ENCODE results near the gene FASTKD3.
"Not testable (repeated sequence)": the region's sequence is repeated elsewhere in the genome, so short reads cannot be mapped to it uniquely, and the experiment has no call there.

Gene FASTKD3, protein sequence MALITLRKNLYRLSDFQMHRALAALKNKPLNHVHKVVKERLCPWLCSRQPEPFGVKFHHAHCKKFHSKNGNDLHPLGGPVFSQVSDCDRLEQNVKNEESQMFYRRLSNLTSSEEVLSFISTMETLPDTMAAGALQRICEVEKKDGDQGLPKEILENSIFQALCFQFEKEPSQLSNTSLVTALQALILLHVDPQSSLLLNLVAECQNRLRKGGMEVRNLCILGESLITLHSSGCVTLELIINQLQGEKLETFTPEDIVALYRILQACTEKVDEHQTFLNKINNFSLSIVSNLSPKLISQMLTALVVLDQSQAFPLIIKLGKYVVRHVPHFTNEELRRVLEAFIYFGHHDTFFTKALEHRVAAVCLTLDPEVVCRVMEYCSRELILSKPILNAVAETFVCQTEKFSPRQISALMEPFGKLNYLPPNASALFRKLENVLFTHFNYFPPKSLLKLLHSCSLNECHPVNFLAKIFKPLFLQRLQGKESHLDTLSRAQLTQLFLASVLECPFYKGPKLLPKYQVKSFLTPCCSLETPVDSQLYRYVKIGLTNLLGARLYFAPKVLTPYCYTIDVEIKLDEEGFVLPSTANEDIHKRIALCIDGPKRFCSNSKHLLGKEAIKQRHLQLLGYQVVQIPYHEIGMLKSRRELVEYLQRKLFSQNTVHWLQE

DNA sequence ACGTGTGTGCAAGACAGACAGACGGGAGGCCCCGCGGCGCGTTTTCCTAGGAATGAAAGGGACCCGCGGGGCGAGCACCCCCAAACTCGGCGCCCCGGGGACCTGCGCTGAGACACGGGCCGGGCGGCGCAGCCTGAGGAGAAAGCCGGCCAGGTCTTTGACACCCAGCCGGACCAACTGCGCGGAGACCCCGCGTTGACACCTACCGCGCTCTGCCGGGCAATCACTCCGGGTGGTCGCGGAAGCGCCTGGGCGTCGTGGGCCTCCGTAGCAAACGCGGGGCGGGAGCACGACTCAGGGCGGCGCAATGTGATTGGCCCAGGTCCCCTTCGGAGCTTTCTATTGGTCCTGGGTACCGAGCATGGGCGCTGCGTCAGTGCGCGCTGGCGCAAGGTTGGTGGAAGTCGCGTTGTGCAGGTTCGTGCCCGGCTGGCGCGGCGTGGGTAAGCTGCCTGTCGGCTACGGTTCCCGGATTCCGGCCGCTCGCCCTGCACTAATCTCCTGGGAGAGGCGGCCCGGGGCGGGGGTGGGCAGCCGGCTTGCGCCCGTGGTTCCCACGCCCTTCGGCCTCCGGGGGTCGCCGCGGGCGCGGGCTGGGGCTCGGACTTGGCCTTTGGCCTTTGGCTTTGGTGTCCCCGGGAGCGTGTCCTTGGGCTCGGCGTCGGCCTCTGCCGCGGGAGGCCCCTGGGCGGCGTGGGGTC is at the start of gene FASTKD3, which contains the start of gene MTRR:
TSS of gene FASTKD3 (minus strand) at position 259 of the 701 bp plus-strand sequence. CDS start 948 bp downstream, outside the sequence.
TSS of gene MTRR (plus strand) at position 376 of the 701 bp plus-strand sequence. CDS start 1,647 bp downstream, outside the sequence.
- peak; percentile 85 for DNase-seq (ENCODE audit: low read depth)

DNA sequence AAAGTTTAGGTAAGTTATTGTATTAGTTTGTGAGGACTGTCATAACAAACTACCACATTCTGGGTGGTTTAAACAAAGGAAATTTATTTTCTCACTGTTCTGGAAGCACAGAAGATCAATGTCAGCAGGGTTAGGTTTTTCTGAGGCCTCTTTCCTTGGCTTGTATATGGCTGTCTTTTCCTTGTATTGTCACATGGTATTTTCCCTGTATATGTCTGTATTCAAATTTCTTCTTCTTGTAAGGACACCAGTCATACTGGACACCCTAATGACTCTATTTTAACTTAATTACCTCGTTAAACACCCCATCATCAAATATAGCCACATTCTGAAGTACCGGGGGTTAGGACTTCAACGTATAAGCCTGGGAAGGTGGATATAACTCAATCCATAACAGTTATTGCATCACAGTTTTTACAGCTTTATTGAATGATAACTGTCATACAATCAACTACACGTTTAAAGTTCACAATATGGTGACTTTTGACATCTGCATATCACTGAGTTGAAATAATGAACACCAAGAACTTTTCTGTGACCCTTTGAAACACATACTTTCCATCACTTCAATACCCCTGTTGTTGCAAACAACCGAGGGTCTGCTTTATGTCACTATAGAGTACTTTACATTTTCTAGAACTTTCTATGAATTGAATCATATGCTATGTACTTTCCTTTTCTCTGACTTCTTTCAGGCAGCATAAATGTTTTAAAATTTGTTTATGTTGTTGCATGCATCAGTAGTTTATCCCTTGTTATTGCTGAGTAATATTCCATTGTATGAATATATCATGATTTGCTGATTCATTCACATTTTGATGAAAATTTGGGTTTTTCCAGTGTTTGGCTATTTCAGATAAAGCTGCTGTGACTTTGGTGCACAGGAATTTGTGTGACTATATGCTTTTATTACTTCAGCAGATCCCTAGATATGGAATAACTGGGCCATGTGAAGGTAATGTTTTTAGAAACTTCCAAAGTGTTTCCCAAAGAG is 48.6 kb upstream of the FASTKD3 start:
- DNase-seq (ENCODE audit: low read depth) = no peak

DNA sequence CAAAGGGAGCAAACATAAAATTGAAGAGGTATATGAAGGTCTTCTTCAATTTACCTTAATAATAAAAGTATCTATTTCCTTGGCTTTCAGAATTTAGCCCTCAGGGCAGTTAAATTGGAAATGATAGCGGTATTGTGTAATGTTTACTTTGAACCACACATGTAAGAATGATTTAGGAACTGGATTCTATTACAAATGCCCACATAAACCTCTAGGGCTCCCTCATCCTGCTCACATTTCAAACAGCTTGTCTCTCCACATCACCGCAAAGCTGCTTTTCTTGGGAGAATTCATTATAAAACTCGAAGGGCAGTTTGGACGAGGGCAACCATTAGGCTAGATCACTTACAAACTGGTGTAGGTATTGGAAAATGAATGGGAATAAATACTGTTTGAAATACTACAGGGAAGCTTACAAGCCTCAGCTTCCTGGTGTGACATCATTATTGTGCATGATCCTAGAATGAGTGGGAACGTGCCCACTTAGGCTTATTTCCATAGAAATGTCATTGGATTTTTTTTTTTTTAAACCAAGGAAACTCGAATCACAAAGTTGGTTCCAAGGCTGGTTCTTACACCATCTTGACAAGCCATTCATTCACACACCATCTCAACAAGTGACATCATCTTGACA is 47.5 kb upstream of the FASTKD3 start:
- DNase-seq (ENCODE audit: low read depth) = no peak

DNA sequence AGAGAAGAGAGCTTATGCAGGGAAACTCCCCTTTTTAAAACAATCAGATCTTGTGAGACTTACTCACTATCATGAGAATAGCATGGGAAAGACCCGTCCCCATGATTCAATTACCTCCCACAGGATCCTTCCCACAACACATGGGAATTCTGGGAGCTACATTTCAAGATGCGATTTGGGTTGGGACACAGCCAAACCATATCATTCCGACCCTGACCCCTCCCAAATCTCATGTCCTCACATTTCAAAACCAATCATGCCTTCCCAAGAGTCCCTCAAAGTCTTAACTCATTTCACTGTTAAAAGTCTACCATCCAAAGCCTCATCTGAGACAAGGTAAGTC is 42.6 kb upstream of the FASTKD3 start:
- DNase-seq (ENCODE audit: low read depth) = not testable (repeated sequence)

DNA sequence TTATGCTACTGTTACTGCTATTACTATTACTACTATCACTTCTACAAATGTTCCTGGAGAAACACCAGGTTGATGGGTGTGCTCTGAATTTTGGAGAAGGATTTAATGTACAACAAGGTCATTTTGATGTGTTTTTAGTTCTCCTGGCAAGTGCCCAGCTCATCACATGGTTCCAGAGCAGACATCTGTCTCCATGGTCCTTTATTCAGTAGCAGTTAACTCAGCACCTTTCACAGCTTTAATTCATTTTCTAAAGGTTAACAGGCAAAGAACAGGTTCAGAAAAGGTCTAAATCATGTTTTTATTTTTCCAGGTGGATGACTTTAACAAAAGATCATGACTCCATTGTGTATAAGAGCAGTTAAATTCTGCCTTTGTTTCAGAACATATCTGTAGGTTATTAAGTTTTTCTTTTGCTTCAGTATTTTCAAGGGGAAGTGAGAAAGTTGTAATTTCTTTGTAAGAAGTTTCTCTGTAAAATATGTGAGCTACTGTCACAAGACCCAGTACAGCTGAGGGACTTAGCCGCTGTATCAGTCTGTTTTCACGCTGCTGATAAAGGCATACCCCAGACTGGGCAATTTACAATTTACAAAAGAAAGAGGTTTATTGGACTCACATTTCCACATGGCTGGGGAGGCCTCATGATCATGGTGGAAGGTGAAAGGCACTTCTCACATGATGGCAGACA is 42.1 kb upstream of the FASTKD3 start:
- no peak for DNase-seq (ENCODE audit: low read depth)

DNA sequence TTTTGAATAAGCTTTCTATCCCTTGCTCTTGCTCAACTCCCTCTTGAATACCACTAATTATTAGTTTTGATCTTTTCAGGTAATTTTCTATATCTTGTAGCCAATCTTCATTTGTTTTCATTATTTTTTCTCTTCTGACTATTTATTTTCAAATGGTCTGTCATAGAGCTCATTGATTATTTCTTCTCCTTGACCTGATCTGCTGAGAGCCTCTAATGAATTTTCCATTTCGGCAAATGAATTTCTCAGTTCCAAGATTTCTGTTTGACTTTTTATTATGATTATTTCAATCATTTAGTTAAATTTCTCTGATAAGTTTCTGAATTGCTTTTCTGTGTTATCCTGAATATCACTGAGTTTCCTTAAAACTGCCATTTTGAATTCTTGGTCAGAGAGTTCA is 39.5 kb upstream of the FASTKD3 start:
- no peak for DNase-seq (ENCODE audit: low read depth)

DNA sequence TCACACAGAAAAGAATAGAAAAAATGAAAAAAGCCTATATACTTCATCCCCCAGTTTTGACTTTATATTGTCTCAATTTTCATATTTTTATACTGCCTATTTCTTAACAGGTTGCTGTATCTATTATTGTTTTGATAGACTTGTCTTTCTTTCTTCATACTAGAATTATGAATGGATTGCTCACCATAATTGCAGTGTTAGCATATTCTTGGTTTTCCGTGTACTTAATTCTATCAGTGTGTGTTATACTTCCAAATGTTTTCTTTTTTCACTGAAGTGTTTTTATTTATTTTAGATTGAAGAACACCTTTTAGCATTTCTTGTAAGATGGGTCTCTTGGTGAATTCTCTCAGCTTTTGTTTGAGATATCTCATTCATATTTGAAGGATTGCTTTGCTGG is 38.8 kb upstream of the FASTKD3 start:
- DNase-seq (ENCODE audit: low read depth) = no peak

DNA sequence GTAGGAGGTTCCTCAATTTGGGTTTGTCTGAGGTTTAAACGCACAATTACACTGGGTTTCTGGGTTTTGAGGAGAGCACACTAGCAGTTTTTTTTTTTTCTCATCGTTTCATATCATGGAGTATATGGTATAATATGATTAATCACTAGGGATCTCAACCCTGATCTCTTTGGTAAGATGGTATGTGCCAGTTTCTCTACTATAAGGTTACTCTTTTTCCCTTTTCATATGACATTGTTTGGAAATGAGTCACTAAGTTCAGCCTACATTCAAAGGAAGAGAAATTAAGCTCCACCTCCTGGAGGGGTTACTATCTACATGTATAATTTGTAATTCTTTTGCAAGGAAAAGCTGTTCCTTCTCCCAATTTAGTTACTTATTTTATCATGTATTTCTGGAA is 35.3 kb upstream of the FASTKD3 start:
- no peak for DNase-seq (ENCODE audit: low read depth)

DNA sequence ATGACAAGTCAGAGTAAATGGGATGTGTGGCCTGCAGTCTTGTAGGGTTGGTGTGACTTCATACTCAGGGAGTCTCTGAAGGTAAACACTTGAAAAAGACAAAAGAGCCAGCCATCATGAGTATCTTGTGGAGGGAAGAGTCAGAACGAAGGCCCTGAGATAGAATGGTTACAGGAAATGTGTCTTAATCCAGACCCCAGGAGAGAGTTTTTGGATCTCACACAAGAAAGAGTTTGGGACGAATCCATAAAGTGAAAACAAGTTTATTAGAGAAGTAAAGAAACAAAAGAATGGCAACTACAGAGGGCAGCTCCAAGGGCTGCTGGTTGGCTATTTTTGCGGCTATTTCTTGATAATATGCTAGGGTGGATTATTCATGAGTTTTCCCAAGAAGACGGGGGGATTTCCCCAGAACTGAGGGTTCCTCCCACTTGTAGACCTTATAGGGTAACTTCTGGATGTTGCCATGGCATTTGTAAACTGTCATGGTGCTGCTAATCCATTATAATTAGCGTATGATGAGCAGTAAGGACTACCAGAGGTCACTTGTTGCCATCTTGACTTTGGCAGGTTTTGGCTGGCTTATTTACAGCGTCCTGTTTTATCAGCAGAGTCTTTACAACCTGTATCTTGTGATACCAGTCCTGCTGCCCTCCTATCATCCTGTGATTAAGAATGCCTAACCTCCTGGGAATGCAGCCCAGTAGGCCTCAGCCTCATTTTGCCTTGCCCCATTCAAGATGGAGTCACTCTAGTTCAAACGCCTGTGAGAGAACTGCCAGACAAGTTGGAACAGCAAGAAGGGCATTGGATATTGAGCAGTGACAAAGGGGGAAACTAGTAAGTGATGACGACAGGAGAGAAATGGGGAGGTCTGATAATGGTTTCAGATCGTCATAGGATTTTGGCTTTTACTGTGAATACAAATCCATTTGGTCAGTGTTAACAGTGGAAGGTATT is 34.1 kb upstream of the FASTKD3 start:
- DNase-seq (ENCODE audit: low read depth) = no peak

DNA sequence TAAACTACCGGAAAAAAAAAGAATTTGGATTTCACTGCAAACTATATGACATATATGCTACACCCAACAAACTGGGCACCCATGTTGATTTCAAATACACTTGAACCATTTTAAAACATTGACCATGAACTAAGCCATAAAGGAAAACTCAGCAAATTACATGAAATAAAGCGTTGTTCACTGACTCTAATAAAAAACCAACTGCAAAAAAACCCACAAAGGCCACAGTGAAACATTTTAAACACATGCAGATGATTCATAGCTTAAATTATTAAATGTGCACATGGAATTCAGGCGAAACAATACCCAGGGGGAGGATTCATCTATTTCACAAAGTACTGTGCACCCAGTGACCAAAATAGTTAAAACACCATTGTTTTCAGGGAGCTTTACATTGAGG is 33.4 kb upstream of the FASTKD3 start:
- DNase-seq (ENCODE audit: low read depth) = no peak

DNA sequence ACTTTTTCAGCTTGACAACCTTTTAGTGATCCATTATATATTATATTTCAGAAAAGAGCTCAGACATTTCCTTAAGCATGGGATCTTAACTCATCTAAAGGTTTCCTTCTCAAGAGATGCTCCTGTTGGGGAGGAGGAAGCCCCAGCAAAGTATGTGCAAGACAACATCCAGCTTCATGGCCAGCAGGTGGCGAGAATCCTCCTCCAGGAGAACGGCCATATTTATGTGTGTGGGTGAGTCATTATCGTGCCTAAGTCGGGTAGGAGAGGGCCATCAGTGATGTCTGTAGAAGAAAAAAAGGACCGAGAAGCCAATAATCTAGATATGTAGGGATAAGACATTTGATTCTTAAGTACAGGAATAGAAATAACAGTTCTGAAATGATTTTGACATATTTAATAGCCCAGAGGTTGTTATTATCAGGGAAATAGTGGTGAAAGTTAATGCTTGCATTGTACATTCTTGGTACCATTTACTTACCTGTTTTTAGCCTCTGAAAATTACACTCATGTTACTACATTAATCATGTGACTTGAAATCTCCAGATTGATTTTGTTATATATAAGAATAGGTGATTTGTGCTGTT is 28.3 kb upstream of the FASTKD3 start:
- no peak for DNase-seq (ENCODE audit: low read depth)

DNA sequence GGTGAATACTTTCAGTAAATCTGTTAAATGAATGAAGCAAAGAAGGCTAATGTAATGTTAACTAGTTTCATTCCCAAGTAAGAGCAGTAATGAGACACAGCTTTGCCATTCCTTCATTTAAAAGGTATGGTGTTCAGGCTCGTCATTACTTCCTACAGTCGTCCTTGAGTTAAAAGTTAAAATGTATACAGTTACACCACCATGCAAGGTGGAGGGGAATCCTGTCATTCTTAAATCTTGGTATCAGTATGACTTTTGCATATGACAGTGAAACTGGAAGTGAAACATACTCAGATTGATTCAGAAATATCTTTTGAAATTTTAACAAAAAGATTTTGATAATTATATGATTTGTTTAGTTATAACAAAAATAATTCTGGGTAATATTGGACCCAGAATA is 26.0 kb upstream of the FASTKD3 start:
- no peak for DNase-seq (ENCODE audit: low read depth)

DNA sequence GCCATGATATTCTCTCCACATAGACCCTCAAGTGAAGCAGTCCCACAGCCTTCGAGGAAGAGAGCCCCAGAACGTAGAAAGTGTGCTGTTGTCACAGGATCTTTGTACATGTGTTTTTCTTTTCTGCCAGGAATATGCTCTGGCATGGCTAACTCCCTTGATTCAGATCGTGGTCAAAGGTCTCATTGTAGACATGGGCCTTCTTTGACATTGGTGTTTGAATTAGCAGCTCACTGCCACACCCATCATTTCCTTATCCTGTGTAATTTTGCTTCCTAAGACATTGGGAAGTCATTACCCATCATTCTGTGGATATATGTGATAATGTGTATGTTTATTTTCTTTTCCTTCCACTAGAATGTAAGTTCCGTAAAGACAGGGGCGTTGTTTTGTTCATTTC is 25.6 kb upstream of the FASTKD3 start:
- no peak for DNase-seq (ENCODE audit: low read depth)

DNA sequence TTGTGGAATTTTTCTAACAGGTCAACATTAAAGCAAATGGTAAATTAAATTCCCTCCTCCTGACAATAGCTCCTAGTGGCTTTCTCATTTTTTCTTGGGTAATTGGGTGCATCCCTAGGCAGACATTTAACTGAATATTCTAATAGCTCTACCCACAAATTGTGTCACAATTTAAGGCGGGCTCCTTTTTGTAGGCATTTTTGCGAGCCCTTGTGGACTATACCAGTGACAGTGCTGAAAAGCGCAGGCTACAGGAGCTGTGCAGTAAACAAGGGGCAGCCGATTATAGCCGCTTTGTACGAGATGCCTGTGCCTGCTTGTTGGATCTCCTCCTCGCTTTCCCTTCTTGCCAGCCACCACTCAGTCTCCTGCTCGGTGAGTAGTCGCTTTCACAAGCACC is 20.1 kb upstream of the FASTKD3 start:
- no peak for DNase-seq (ENCODE audit: low read depth)

DNA sequence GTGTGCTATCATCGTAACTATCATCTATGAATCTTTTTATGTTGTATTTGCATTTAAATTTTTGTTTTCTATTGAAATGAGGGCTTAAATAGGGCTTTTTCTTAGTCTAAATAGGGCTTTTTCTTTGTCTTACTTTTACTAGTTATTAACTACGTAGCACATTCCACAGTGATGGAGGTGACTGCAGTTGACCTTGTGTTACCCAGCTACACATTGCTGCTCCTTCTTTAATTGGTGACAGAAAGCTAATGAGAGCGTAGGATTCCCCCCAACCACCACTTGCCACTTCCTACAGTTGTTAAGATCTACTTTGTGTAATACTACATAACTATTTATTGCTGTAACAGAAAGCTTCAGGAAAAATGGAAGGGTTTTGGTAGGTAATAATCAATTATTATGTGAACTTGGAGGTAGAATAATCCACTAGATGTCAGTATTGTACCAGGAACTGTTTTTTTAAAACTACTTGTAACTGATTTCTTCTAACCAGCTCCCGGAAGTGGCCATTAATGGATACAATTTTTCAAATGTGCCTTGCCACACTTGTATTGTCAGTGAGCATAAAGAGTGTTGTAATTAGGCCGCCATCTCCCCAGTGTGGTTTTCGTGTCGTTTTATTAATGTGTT is 18.1 kb upstream of the FASTKD3 start:
- DNase-seq (ENCODE audit: low read depth) = no peak

DNA sequence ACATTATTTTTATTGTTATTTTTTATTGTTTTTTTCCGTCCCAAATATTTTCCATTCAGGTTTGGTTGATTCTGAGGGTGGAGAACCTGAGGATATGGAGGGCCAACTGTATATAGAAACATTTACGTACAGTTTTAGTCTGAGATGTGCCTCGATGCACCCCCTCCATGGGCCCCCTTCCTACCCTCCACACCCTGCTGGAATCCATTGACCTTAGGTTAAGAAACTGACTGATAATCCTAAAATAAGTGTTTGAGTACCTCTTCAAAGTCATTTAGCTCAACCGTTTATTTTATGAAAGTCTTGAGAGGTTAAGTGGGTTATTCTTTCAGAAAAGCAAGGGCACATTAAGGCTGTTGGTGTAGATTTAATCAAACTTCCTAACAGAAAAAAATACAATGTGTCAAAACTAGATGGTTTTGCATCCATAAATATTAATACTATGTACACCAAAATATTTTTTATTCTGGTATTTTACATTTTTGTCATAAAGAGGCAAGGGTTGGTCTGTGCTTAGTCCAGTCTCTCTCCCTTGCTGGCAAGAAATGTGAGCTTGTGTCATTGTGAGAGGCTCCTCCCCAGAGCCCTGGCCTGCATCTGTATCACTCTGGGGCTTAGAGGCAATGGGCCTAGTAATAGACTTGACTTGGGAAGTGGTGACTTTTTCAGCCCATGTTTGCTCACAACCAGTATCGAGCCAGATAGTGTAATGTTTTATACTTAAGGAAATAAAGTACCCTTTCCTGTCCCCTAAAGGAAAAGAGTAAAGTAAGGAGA is 15.8 kb upstream of the FASTKD3 start:
- no peak for DNase-seq (ENCODE audit: low read depth)

DNA sequence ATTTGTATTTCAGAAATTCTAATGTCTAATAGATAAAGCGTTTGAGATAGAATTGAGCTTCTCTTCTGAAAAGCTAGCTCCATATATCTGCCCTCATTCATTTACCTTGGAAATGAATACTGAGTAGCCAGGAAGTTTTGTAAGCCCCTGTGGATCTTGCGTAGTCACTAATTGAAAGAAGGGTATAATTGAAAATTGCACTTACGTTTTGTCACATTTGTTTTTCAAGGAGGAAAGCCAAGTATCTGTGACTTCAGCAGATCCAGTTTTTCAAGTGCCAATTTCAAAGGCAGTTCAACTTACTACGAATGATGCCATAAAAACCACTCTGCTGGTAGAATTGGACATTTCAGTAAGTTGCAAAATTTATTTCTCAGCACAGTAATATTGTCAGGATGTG is 14.1 kb upstream of the FASTKD3 start:
- DNase-seq (ENCODE audit: low read depth) = no peak

DNA sequence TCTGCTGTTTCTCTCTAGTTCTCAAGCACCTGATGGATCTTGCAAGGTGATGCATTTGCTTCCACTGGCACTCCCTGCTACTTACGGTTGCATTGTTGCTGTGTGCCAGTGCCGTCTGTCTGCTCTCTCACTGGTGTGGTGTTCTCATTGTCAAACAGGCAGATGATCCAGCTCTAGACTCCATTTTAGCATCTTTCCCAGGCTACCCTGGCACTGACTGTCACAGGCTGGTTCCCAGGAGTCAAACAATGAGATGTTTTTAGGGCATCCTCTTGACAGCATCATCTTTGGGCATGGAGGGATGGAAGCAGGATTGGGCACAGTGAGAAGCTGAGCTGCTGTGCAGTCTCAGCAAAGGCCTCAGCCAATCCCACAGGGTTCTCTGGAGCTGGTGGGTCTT is 13.0 kb upstream of the FASTKD3 start:
- no peak for DNase-seq (ENCODE audit: low read depth)

Measured in activated T-cell treated with anti-CD3 and anti-CD28 coated beads for 24 hours (primary cell).